GM11168 (cell line): ENCODE results near the gene EN1.

ENCODE experiments used
- in situ Hi-C: fragments of 300-500 bp; cut with MboI; formaldehyde crosslinking; loops from one replicate; pipeline ENCODE4 v1.12.0; 2022; ENCODE audit warnings: low sequenced_read_pairs; ENCODE audit not compliant: unreplicated experiment

The EN1 gene

GRCh38 chr2:118856978-118857676 is 9.7 kb upstream of the EN1 start:
- in situ Hi-C loops = loop anchor here (25.0 kb wide), 1 partner anchor 820 kb away; no protein-coding TSS in a partner anchor

GRCh38 chr2:118856330-118856977 is 9.0 kb upstream of the EN1 start:
- in situ Hi-C loops = loop anchor here (25.0 kb wide), 1 partner anchor 819 kb away; no protein-coding TSS in a partner anchor

- in situ Hi-C loops = loop anchor here (25.0 kb wide), 1 partner anchor 818 kb away; no protein-coding TSS in a partner anchor
These were observed 8.2 kb upstream of the EN1 start for GRCh38 chr2:118855451-118856279.

GRCh38 chr2:118854507-118855345 is 7.3 kb upstream of the EN1 start:
- in situ Hi-C loops = loop anchor here (25.0 kb wide), 1 partner anchor 817 kb away; no protein-coding TSS in a partner anchor

- in situ Hi-C loops = loop anchor here (25.0 kb wide), 1 partner anchor 816 kb away; no protein-coding TSS in a partner anchor
These were observed 6.3 kb upstream of the EN1 start for GRCh38 chr2:118853651-118854291.

GRCh38 chr2:118853129-118853640 is 5.7 kb upstream of the EN1 start:
- in situ Hi-C loops = loop anchor here (25.0 kb wide), 1 partner anchor 816 kb away; no protein-coding TSS in a partner anchor

- in situ Hi-C loops = loop anchor here (25.0 kb wide), 1 partner anchor 815 kb away; no protein-coding TSS in a partner anchor
These were observed 5.2 kb upstream of the EN1 start for GRCh38 chr2:118852605-118853128.

GRCh38 chr2:118851650-118852049 is 4.2 kb upstream of the EN1 start:
- in situ Hi-C loops = loop anchor here (25.0 kb wide), 1 partner anchor 814 kb away; no protein-coding TSS in a partner anchor

GRCh38 chr2:118850901-118851415 is 3.5 kb upstream of the EN1 start:
- in situ Hi-C loops = loop anchor here (25.0 kb wide), 1 partner anchor 814 kb away; no protein-coding TSS in a partner anchor

- in situ Hi-C loops = loop anchor here (25.0 kb wide), 1 partner anchor 813 kb away; no protein-coding TSS in a partner anchor
These were observed 2.9 kb upstream of the EN1 start for GRCh38 chr2:118850168-118850900.

GRCh38 chr2:118849226-118850167 is 2.0 kb upstream of the EN1 start:
- in situ Hi-C loops = loop anchor here (25.0 kb wide), 1 partner anchor 812 kb away; no protein-coding TSS in a partner anchor

- in situ Hi-C loops = no loop called here
These were observed 1.2 kb upstream of the EN1 start for GRCh38 chr2:118848381-118849225.

GRCh38 chr2:118847762-118848172 is 319 bp upstream of the EN1 start:
- in situ Hi-C loops = no loop called here

GRCh38 chr2:118846442-118846952 is 951 bp downstream of the EN1 start:
- in situ Hi-C loops = no loop called here
